Activated T-cell treated with anti-CD3 and anti-CD28 coated beads for 48 hours (primary cell): ENCODE results near the gene SMIM44.
"Not testable (repeated sequence)": the region's sequence is repeated elsewhere in the genome, so short reads cannot be mapped to it uniquely, and the experiment has no call there.

Source experiments
- DNase-seq: peaks from one replicate; pipeline ENCODE4 v3.0.0-alpha.2; 2020; ENCODE audit warnings: low read depth

Gene SMIM44

GRCh38 chr19:3517638-3518037 is 34.4 kb upstream of the SMIM44 start:
- no peak for DNase-seq

- DNase-seq = no peak
These were observed 33.5 kb upstream of the SMIM44 start for GRCh38 chr19:3516675-3517207.

- no peak for DNase-seq
These were observed 32.7 kb upstream of the SMIM44 start for GRCh38 chr19:3515891-3516422.

GRCh38 chr19:3514930-3515329 is 31.7 kb upstream of the SMIM44 start:
- DNase-seq = no peak

GRCh38 chr19:3513229-3514140 is 30.2 kb upstream of the SMIM44 start:
- no peak for DNase-seq

GRCh38 chr19:3512562-3513228 is 29.5 kb upstream of the SMIM44 start:
- no peak for DNase-seq

GRCh38 chr19:3511506-3512251 is 28.4 kb upstream of the SMIM44 start:
- DNase-seq = no peak

- DNase-seq = no peak
These were observed 27.5 kb upstream of the SMIM44 start for GRCh38 chr19:3510727-3511126.

GRCh38 chr19:3509566-3509989 is 26.3 kb upstream of the SMIM44 start:
- DNase-seq = peak; percentile 44

GRCh38 chr19:3508771-3509535 is 25.7 kb upstream of the SMIM44 start:
- DNase-seq = no peak

- not testable (repeated sequence) for DNase-seq
These were observed 24.9 kb upstream of the SMIM44 start for GRCh38 chr19:3508121-3508661.

- no peak for DNase-seq
These were observed 24.3 kb upstream of the SMIM44 start for GRCh38 chr19:3507371-3508120.

- DNase-seq = no peak
These were observed 23.4 kb upstream of the SMIM44 start for GRCh38 chr19:3506384-3507340.

GRCh38 chr19:3505598-3506383 is 22.6 kb upstream of the SMIM44 start, which contains the start of gene FZR1:
Gene FZR1 (plus strand): TSS chr19:3506311. CDS start chr19:3522990, 16,679 bp downstream.
- peak; percentile 100 for DNase-seq

GRCh38 chr19:3504735-3505134 is 21.5 kb upstream of the SMIM44 start:
- DNase-seq = no peak

- no peak for DNase-seq
These were observed 19.9 kb upstream of the SMIM44 start for GRCh38 chr19:3503036-3503572.

GRCh38 chr19:3501780-3502179 is 18.5 kb upstream of the SMIM44 start:
- no peak for DNase-seq
